H1 (cell line): ENCODE data around the gene GNRHR. TPM values are rescaled to one million over a fixed set of nuclear protein-coding genes. Genes with fewer than 3 reads are reported as not detected.
"Not testable (repeated sequence)": the region's sequence is repeated elsewhere in the genome, so short reads cannot be mapped to it uniquely, and the experiment has no call there.

Experiments used
- CTCF ChIA-PET: fragments of 300-600 bp; sonication (Branson Sonifier 250); formaldehyde crosslinking; loops from one replicate; lab custom pipeline; 2021; ENCODE audit not compliant: partially characterized antibody; lab: Charles Lee
- POLR2A ChIA-PET: fragments of 300-600 bp; sonication (Branson Sonifier 250); formaldehyde crosslinking; loops from one replicate; lab custom pipeline; 2021; ENCODE audit warnings: inconsistent platforms; ENCODE audit not compliant: partially characterized antibody; lab: Charles Lee
- DNase-seq, 2 experiments: peaks; one replicate each; pipeline versions ENCODE4 v3.0.0 to v3.0.0-alpha.2; 2010 to 2022; ENCODE audit warnings: low spot score in 2 of 2, low read depth in 1 of 2, mixed read lengths in 1 of 2
- FAIRE-seq: peaks from 2 replicates; lab custom pipeline; 2011; peaks lifted over from hg19 to GRCh38; lab: Jason Lieb, UNC
- H2AFZ ChIP-seq: 2 replicates; pipeline ENCODE4 v1.8.1; 2012; ENCODE audit warnings: low read length, inconsistent platforms
- H2AK5ac ChIP-seq: 2 replicates; pipeline ENCODE4 v1.6.1; 2013; ENCODE audit warnings: low read depth, low read length
- H2BK120ac ChIP-seq: replicated peaks from 2 replicates; pipeline ENCODE3; 2013; ENCODE audit warnings: low read depth, low read length, inconsistent platforms
- H2BK12ac ChIP-seq: 2 replicates; pipeline ENCODE4 v1.6.1; 2013; ENCODE audit warnings: low read depth, low read length
- H2BK15ac ChIP-seq: 2 replicates; pipeline ENCODE4 v1.6.1; 2013; ENCODE audit warnings: low read length
- H2BK20ac ChIP-seq: 2 replicates; pipeline ENCODE4 v1.6.1; 2013; ENCODE audit warnings: low read length
- H2BK5ac ChIP-seq: 2 replicates; pipeline ENCODE4 v1.6.1; 2013; ENCODE audit warnings: low read depth, low read length
- H3K14ac ChIP-seq: 2 replicates; pipeline ENCODE4 v1.6.1; 2013; ENCODE audit warnings: inconsistent platforms; ENCODE audit not compliant: insufficient read length
- H3K18ac ChIP-seq: 2 replicates; pipeline ENCODE4 v1.6.1; 2013; ENCODE audit warnings: low read length; ENCODE audit errors: extremely low read depth
- H3K23ac ChIP-seq: 2 replicates; pipeline ENCODE4 v1.6.1; 2013; ENCODE audit warnings: inconsistent platforms; ENCODE audit not compliant: insufficient read length
- H3K23me2 ChIP-seq: 2 replicates; pipeline ENCODE4 v1.6.1; 2013; ENCODE audit warnings: low read depth, low read length
- H3K27ac ChIP-seq: 2 replicates; pipeline ENCODE4 v1.6.1; 2011; ENCODE audit warnings: low read depth, low read length, inconsistent platforms
- H3K27me3 ChIP-seq, 4 experiments: replicated peaks in 1 of 4; 1 replicate in 1 of 4; 2 replicates in 3 of 4; pipeline versions ENCODE4 v1.6.1 to v1.8.1; 2011 to 2013; ENCODE audit warnings: low read length in 3 of 4, mild to moderate bottlenecking in 3 of 4, inconsistent platforms in 2 of 4, mixed read lengths in 2 of 4, moderate library complexity in 1 of 4; ENCODE audit not compliant: control insufficient read depth in 3 of 4, insufficient read depth in 3 of 4; ENCODE audit errors: extremely low read depth in 1 of 4
- H3K36me3 ChIP-seq, 4 experiments: 2 replicates each; pipeline versions ENCODE4 v1.6.1 to v1.8.1; 2011 to 2013; ENCODE audit warnings: mild to moderate bottlenecking in 4 of 4, low read length in 3 of 4, moderate library complexity in 2 of 4, control low read depth in 1 of 4, inconsistent platforms in 1 of 4; ENCODE audit not compliant: insufficient read depth in 4 of 4, control insufficient read depth in 2 of 4
- H3K4ac ChIP-seq: replicated peaks from 2 replicates; pipeline ENCODE3; 2013; ENCODE audit warnings: low read length, low read depth, mixed read lengths, inconsistent platforms; ENCODE audit not compliant: insufficient read length
- H3K4me1 ChIP-seq, 4 experiments: replicated peaks in 1 of 4; 1 replicate in 1 of 4; 2 replicates in 3 of 4; pipeline versions ENCODE4 v1.6.1 to v1.8.1; 2011 to 2013; ENCODE audit warnings: low read length in 3 of 4, inconsistent platforms in 2 of 4, mixed read lengths in 1 of 4; ENCODE audit not compliant: insufficient read depth in 4 of 4, control insufficient read depth in 3 of 4
- H3K4me2 ChIP-seq, 2 experiments: 2 replicates each; pipeline versions ENCODE4 v1.6.1 to v1.8.1; 2011 to 2013; ENCODE audit warnings: low read depth in 2 of 2, low read length in 2 of 2, control low read depth in 1 of 2, inconsistent platforms in 1 of 2, mild to moderate bottlenecking in 1 of 2; ENCODE audit not compliant: insufficient read depth in 1 of 2
- H3K4me3 ChIP-seq, 4 experiments: fragments of 200-600, 300-600 bp in 1 of 4; sonication (generic), shearing (Covaris generic), sonication (Bioruptor Twin) in 1 of 4; 2 replicates each; pipeline versions ENCODE4 v1.5.1 to v1.8.1; 2011 to 2016; ENCODE audit warnings: low read length in 4 of 4, low read depth in 3 of 4, control low read depth in 2 of 4, inconsistent platforms in 2 of 4, mild to moderate bottlenecking in 2 of 4, mixed read lengths in 1 of 4, moderate library complexity in 1 of 4; ENCODE audit not compliant: insufficient read depth in 2 of 4; ENCODE audit errors: extremely low read depth in 1 of 4
- H3K56ac ChIP-seq: replicated peaks from 2 replicates; pipeline ENCODE3; 2013; ENCODE audit warnings: low read depth, mild to moderate bottlenecking, mixed read lengths, low read length, inconsistent platforms; ENCODE audit not compliant: insufficient read length
- H3K79me1 ChIP-seq: 2 replicates; pipeline ENCODE4 v1.6.1; 2013; ENCODE audit warnings: low read depth, low read length, control low read depth
- H3K79me2 ChIP-seq, 2 experiments: 2 replicates each; pipeline versions ENCODE4 v1.6.1 to v1.8.1; 2012 to 2013; ENCODE audit warnings: low read length in 2 of 2, mild to moderate bottlenecking in 2 of 2, inconsistent platforms in 1 of 2; ENCODE audit not compliant: insufficient read depth in 2 of 2, control insufficient read depth in 1 of 2
- H3K9ac ChIP-seq, 4 experiments: replicated peaks in 1 of 4; 1 replicate in 1 of 4; 2 replicates in 3 of 4; pipeline versions ENCODE4 v1.6.1 to v1.8.1; 2011 to 2013; ENCODE audit warnings: low read depth in 3 of 4, low read length in 3 of 4, control low read depth in 2 of 4, mild to moderate bottlenecking in 2 of 4, moderate library complexity in 2 of 4, inconsistent platforms in 1 of 4; ENCODE audit errors: extremely low read depth in 1 of 4
- H3K9me3 ChIP-seq, 2 experiments: 2 replicates each; pipeline versions ENCODE4 v1.6.1 to v1.8.1; 2012 to 2013; ENCODE audit warnings: mild to moderate bottlenecking in 2 of 2, moderate library complexity in 2 of 2, control low read depth in 1 of 2, inconsistent platforms in 1 of 2, low read depth in 1 of 2, low read length in 1 of 2, mixed read lengths in 1 of 2; ENCODE audit not compliant: insufficient read depth in 2 of 2
- H4K20me1 ChIP-seq, 2 experiments: replicated peaks in 1 of 2; 2 replicates each; pipeline versions ENCODE3 to v1.8.1; 2011 to 2013; ENCODE audit warnings: inconsistent platforms in 2 of 2, low read length in 2 of 2, mild to moderate bottlenecking in 1 of 2; ENCODE audit not compliant: insufficient read depth in 2 of 2, control insufficient read depth in 1 of 2
- H4K5ac ChIP-seq: 2 replicates; pipeline ENCODE4 v1.6.1; 2013; ENCODE audit warnings: low read length, low read depth, mixed read lengths, inconsistent platforms; ENCODE audit not compliant: insufficient read length
- H4K8ac ChIP-seq: 2 replicates; pipeline ENCODE4 v1.8.0; 2013; ENCODE audit warnings: mild to moderate bottlenecking, moderate library complexity, low read length, inconsistent platforms; ENCODE audit not compliant: insufficient read depth; ENCODE audit errors: extremely low read depth
- H4K91ac ChIP-seq: replicated peaks from 2 replicates; pipeline ENCODE3; 2013; ENCODE audit warnings: low read length, mixed read lengths, inconsistent platforms; ENCODE audit not compliant: insufficient read length
- WGBS, 2 experiments: shearing (Covaris generic) in 1 of 2; methylation state at CpG; one replicate each; pipeline versions ENCODE4 v1.1.6 to v1.1.7; 2013 to 2015; ENCODE audit warnings: low lambda C conversion rate in 2 of 2, mixed read lengths in 2 of 2, inconsistent platforms in 1 of 2, low coverage in 1 of 2, missing lambda C conversion rate in 1 of 2; ENCODE audit not compliant: insufficient replicate concordance in 2 of 2, insufficient coverage in 1 of 2, insufficient read length in 1 of 2; ENCODE audit errors: extremely low coverage in 1 of 2, missing lambda C conversion rate in 1 of 2; 5-methylcytosine and 5-hydroxymethylcytosine counted together
- polyA plus RNA-seq, 7 experiments: library from polyadenylated mRNA; depleted of rRNA in 3 of 7; stranded (reverse) in 5 of 7; unstranded in 2 of 7; fragments of >200 nt in 5 of 7; fragments of 200-250 nt in 2 of 7; gene quantifications; 1 replicate in 5 of 7; 2 replicates in 1 of 7; 4 replicates in 1 of 7; pipeline versions ENCODE4 v1.2.1 to v1.2.3, GENCODE V29; 2011 to 2013; ENCODE audit warnings: missing spikeins in 2 of 7, mixed read lengths in 2 of 7
- total RNA-seq: library from RNA; stranded (reverse); fragmentation: NEBNext Ultra II Directional; extraction: Animal tissue kit (Norgen Biotek cat#: 25700); gene quantifications from 2 replicates; pipeline ENCODE4 v1.2.1, GENCODE V29; 2021

Gene GNRHR
- total and polyA plus RNA-seq, 2 of the 8 experiments (the other 6 are each of a cell fraction or from before 2014, with no cell fraction given), result not detected

DNA sequence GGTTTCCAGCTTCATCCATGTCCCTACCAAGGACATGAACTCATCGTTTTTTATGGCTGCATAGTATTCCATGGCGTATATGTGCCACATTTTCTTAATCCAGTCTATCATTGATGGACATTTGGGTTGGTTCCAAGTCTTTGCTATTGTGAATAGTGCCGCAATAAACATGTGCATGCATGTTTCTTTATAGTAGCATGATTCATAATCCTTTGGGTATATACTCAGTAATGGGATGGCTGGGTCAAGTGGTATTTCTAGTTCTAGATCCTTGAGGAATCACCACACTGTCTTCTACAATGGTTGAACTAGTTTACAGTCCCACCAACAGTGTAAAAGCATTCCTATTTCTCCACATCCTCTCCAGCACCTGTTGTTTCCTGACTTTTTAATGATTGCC lies 23.7 kb downstream of the GNRHR start:
- H4K91ac ChIP-seq, H3K18ac ChIP-seq, H2BK15ac ChIP-seq, H2BK5ac ChIP-seq, H3K27ac ChIP-seq, H3K4me3 ChIP-seq, H3K23ac ChIP-seq, H2BK120ac ChIP-seq, DNase-seq, POLR2A ChIA-PET, H3K27me3 ChIP-seq, H3K4ac ChIP-seq, CTCF ChIA-PET, H3K9me3 ChIP-seq, H3K9ac ChIP-seq, H3K79me2 ChIP-seq, H3K4me1 ChIP-seq, H4K5ac ChIP-seq, H2AK5ac ChIP-seq, H3K23me2 ChIP-seq, H3K56ac ChIP-seq, H2BK12ac ChIP-seq, H3K14ac ChIP-seq, H4K8ac ChIP-seq, H3K4me2 ChIP-seq, H3K36me3 ChIP-seq, H4K20me1 ChIP-seq, H2AFZ ChIP-seq, H3K79me1 ChIP-seq, FAIRE-seq, H2BK20ac ChIP-seq: not testable (repeated sequence)
- WGBS, 2 experiments, result 92% methylated on average over 3 of the region's 3 CpGs; no CpG with 5 or more reads in 1 of the 2 experiments
